Ascending aorta (tissue), 2 donors: Measurements from ENCODE around the gene SUCLG2. TPM values are rescaled to one million over a fixed set of nuclear protein-coding genes. Genes with fewer than 3 reads are reported as not detected.

Source experiments
- DNase-seq, 2 donors: peaks; one replicate each; pipeline ENCODE4 v3.0.0-alpha.2; 2019; ENCODE audit warnings: low spot score in 2 of 2
- H3K27ac ChIP-seq, 2 donors: fragments of 200-600 bp; sonication (generic); one replicate each; pipeline ENCODE4 v1.5.1; 2016 to 2017; ENCODE audit warnings: mild to moderate bottlenecking in 1 of 2
- H3K27me3 ChIP-seq: fragments of 200-600 bp; sonication (generic); one replicate; pipeline ENCODE4 v1.5.1; 2017
- H3K36me3 ChIP-seq, 2 donors: fragments of 200-600 bp; sonication (generic); one replicate each; pipeline ENCODE4 v1.5.1; 2016
- H3K4me1 ChIP-seq, 2 donors: fragments of 200-600 bp; sonication (generic); one replicate each; pipeline ENCODE4 v1.5.1; 2016 to 2017; ENCODE audit warnings: mild to moderate bottlenecking in 1 of 2
- H3K4me3 ChIP-seq, 2 donors: fragments of 200-600 bp; sonication (generic); one replicate each; pipeline ENCODE4 v1.5.1; 2016 to 2017; ENCODE audit warnings: mild to moderate bottlenecking in 1 of 2
- H3K9me3 ChIP-seq, 2 donors: fragments of 200-600 bp; sonication (generic); one replicate each; pipeline ENCODE4 v1.5.1; 2016
- CTCF ChIP-seq, 3 experiments: fragments of 200-600 bp in 2 of 3; fragments of 450-650 bp in 1 of 3; sonication (generic) in 2 of 3; IDR thresholded peaks; one replicate each; pipeline ENCODE4 v1.5.1; 2016 to 2019; ENCODE audit warnings: antibody characterized with exemption in 3 of 3, mild to moderate bottlenecking in 1 of 3, moderate library complexity in 1 of 3
- intact Hi-C: fragments of 100-400 bp; cut with DNase I; formaldehyde crosslinking; loops from one replicate; pipeline ENCODE4 v1.15.1; 2023
- total RNA-seq: library from RNA; depleted of rRNA; stranded (reverse); fragments of >200 nt; gene quantifications from one replicate; pipeline ENCODE4 v1.1.0, GENCODE V29; 2016

The SUCLG2 gene
- total RNA-seq, 1 donor from 2014 or later = 33.6 TPM

GRCh38 chr3:67578416-67578815, 76.0 kb downstream of the SUCLG2 start:
- peaks cover 0 to 4% of the 10 kb centered on the region in 2 donors for H3K9me3 ChIP-seq
- TF ChIP-seq CTCF (IDR thresholded peaks at IDR 0.05) = no peak
- no peak overlapping the region for H3K4me3 ChIP-seq
- H3K27ac ChIP-seq = no peak overlapping the region
- intact Hi-C loops = no loop called here
- H3K4me1 ChIP-seq = no peaks in the 10 kb centered on the region
- no peak for DNase-seq
- H3K27me3 ChIP-seq = no peaks in the 10 kb centered on the region
- H3K36me3 ChIP-seq = peaks cover 0 to 3% of the 10 kb centered on the region in 2 donors

GRCh38 chr3:67576441-67576840, 78.0 kb downstream of the SUCLG2 start:
- no peak for TF ChIP-seq CTCF (IDR thresholded peaks at IDR 0.05)
- no peak overlapping the region for H3K27ac ChIP-seq
- intact Hi-C loops = no loop called here
- peaks cover 0 to 4% of the 10 kb centered on the region in 2 donors for H3K36me3 ChIP-seq
- no peak overlapping the region for H3K4me3 ChIP-seq
- H3K9me3 ChIP-seq = peaks cover 0 to 4% of the 10 kb centered on the region in 2 donors
- H3K27me3 ChIP-seq = no peaks in the 10 kb centered on the region
- DNase-seq = no peak
- H3K4me1 ChIP-seq = no peaks in the 10 kb centered on the region

- Histone ChIP-seq H3K27me3 (no peaks in the 10 kb centered on the region), H3K4me3 (no peak overlapping the region), H3K9me3 (peaks cover 0 to 4% of the 10 kb centered on the region in 2 donors), H3K36me3 (peaks cover 0 to 4% of the 10 kb centered on the region in 2 donors), H3K27ac (no peak overlapping the region), H3K4me1 (no peaks in the 10 kb centered on the region)
- TF ChIP-seq CTCF (IDR thresholded peaks at IDR 0.05) = no peak
- intact Hi-C loops = no loop called here
- DNase-seq = no peak
Measured at GRCh38 chr3:67569324-67569723, 85.1 kb downstream of the SUCLG2 start.

GRCh38 chr3:67567893-67568292, 86.5 kb downstream of the SUCLG2 start:
- H3K9me3 ChIP-seq = no peaks in the 10 kb centered on the region
- H3K27ac ChIP-seq = no peak overlapping the region
- no peak overlapping the region for H3K4me3 ChIP-seq
- no peak for TF ChIP-seq CTCF (IDR thresholded peaks at IDR 0.05)
- no peaks in the 10 kb centered on the region for H3K4me1 ChIP-seq
- intact Hi-C loops = no loop called here
- no peaks in the 10 kb centered on the region for H3K27me3 ChIP-seq
- DNase-seq = no peak
- no peaks in the 10 kb centered on the region for H3K36me3 ChIP-seq

- Histone ChIP-seq H3K9me3 (no peaks in the 10 kb centered on the region), H3K36me3 (no peaks in the 10 kb centered on the region), H3K27me3 (no peaks in the 10 kb centered on the region), H3K4me3 (no peak overlapping the region), H3K27ac (no peak overlapping the region), H3K4me1 (no peaks in the 10 kb centered on the region)
- intact Hi-C loops = no loop called here
- no peak for DNase-seq
- TF ChIP-seq CTCF (IDR thresholded peaks at IDR 0.05) = no peak
Measured at GRCh38 chr3:67564973-67565372, 89.4 kb downstream of the SUCLG2 start.

GRCh38 chr3:67564008-67564407, 90.4 kb downstream of the SUCLG2 start:
- DNase-seq = no peak
- Histone ChIP-seq H3K9me3 (no peaks in the 10 kb centered on the region), H3K27me3 (no peaks in the 10 kb centered on the region), H3K4me3 (no peak overlapping the region), H3K27ac (no peak overlapping the region), H3K36me3 (no peaks in the 10 kb centered on the region), H3K4me1 (no peaks in the 10 kb centered on the region)
- intact Hi-C loops = no loop called here
- no peak for TF ChIP-seq CTCF (IDR thresholded peaks at IDR 0.05)
